Endothelial cell of umbilical vein (primary cell): ENCODE measurements around the gene PHF24.

Experiments used
- CTCF ChIP-seq, 2 donors: IDR thresholded peaks; 1 replicate in 1 of 2; 2 replicates in 1 of 2; pipeline ENCODE4 v1.5.1; 2011; ENCODE audit warnings: low read length in 2 of 2, mild to moderate bottlenecking in 2 of 2, moderate library complexity in 2 of 2, control low read depth in 1 of 2, inconsistent platforms in 1 of 2, low read depth in 1 of 2; ENCODE audit not compliant: insufficient read depth in 1 of 2; ENCODE audit errors: extremely low read depth in 1 of 2
- EZH2 ChIP-seq: IDR thresholded peaks from 2 replicates; pipeline ENCODE4 v1.6.1; 2012; ENCODE audit warnings: borderline replicate concordance, low read depth, mild to moderate bottlenecking, moderate library complexity, low read length, inconsistent platforms; ENCODE audit not compliant: severe bottlenecking
- MAX ChIP-seq: IDR thresholded peaks from 2 replicates; pipeline ENCODE4 v1.6.1; 2011; ENCODE audit not compliant: insufficient read depth, insufficient read length
- POLR2A ChIP-seq: IDR thresholded peaks from 2 replicates; pipeline ENCODE4 v1.6.1; 2012; ENCODE audit warnings: low read depth, mild to moderate bottlenecking, control low read depth, low read length
- POLR2AphosphoS5 ChIP-seq: IDR thresholded peaks from 2 replicates; pipeline ENCODE4 v1.6.1; 2012; ENCODE audit warnings: low read depth, mild to moderate bottlenecking, control low read depth, low read length, moderate library complexity; ENCODE audit not compliant: insufficient read depth

- TF ChIP-seq CTCF (IDR thresholded peaks at IDR 0.05; ENCODE audit: extremely low read depth in 1 of 2, insufficient read depth in 1 of 2, low read depth in 1 of 2, low read length in 2 of 2) = no peak
- no peak for TF ChIP-seq POLR2AphosphoS5
- no peak for TF ChIP-seq POLR2A
- TF ChIP-seq MAX = no peak
- TF ChIP-seq EZH2 = no peak
Measured at GRCh38 chr9:34956648-34957047, 1.4 kb upstream of the PHF24 start.
